ENCODE measurements around the gene AGBL4.

Gene AGBL4

GRCh38 chr1:49408346-49408745 lies 615.4 kb downstream of the AGBL4 start:
- no peak for TF ChIP-seq CTCF (IDR thresholded peaks at IDR 0.05; ENCODE audit: low read depth, low read length, missing control alignments)
- no peak for DNase-seq (ENCODE audit: extremely low read depth, low read depth)
- no peak overlapping the region for H3K4me3 ChIP-seq (replicated peaks; ENCODE audit: low read depth, low read length)

GRCh38 chr1:49397086-49397485 lies 626.7 kb downstream of the AGBL4 start:
- no peak for DNase-seq (ENCODE audit: extremely low read depth, low read depth)
- no peak for TF ChIP-seq CTCF (IDR thresholded peaks at IDR 0.05; ENCODE audit: low read depth, low read length, missing control alignments)
- H3K4me3 ChIP-seq (replicated peaks; ENCODE audit: low read depth, low read length) = no peak overlapping the region

GRCh38 chr1:49394200-49394599 lies 629.6 kb downstream of the AGBL4 start:
- H3K4me3 ChIP-seq (replicated peaks; ENCODE audit: low read depth, low read length) = no peak overlapping the region
- no peak for DNase-seq (ENCODE audit: extremely low read depth, low read depth)
- no peak for TF ChIP-seq CTCF (IDR thresholded peaks at IDR 0.05; ENCODE audit: low read depth, low read length, missing control alignments)

GRCh38 chr1:49389699-49390098 lies 634.1 kb downstream of the AGBL4 start:
- DNase-seq (ENCODE audit: extremely low read depth, low read depth) = no peak
- no peak for TF ChIP-seq CTCF (IDR thresholded peaks at IDR 0.05; ENCODE audit: low read depth, low read length, missing control alignments)
- H3K4me3 ChIP-seq (replicated peaks; ENCODE audit: low read depth, low read length) = no peak overlapping the region

- H3K4me3 ChIP-seq (replicated peaks; ENCODE audit: low read depth, low read length) = no peak overlapping the region
- DNase-seq (ENCODE audit: extremely low read depth, low read depth) = no peak
- no peak for TF ChIP-seq CTCF (IDR thresholded peaks at IDR 0.05; ENCODE audit: low read depth, low read length, missing control alignments)
Measured at GRCh38 chr1:49364676-49365075, 659.1 kb downstream of the AGBL4 start.

GRCh38 chr1:49363628-49364027 lies 660.1 kb downstream of the AGBL4 start:
- DNase-seq (ENCODE audit: extremely low read depth, low read depth) = no peak
- H3K4me3 ChIP-seq (replicated peaks; ENCODE audit: low read depth, low read length) = no peak overlapping the region
- no peak for TF ChIP-seq CTCF (IDR thresholded peaks at IDR 0.05; ENCODE audit: low read depth, low read length, missing control alignments)

GRCh38 chr1:49358036-49358435 lies 665.7 kb downstream of the AGBL4 start:
- no peak overlapping the region for H3K4me3 ChIP-seq (replicated peaks; ENCODE audit: low read depth, low read length)
- TF ChIP-seq CTCF (IDR thresholded peaks at IDR 0.05; ENCODE audit: low read depth, low read length, missing control alignments) = no peak
- DNase-seq (ENCODE audit: extremely low read depth, low read depth) = no peak
